A549 (cell line): ENCODE measurements around the gene RTP5. TPM values are rescaled to one million over a fixed set of nuclear protein-coding genes. Genes with fewer than 3 reads are reported as not detected.

Source experiments
- ATAC-seq, 2 experiments: fragments of 200-7000 bp in 1 of 2; fragments of >200 bp in 1 of 2; cut with Nextera tagmentation in 1 of 2; cut with Tn5 transposase in 1 of 2; 3 replicates each; pipeline versions ENCODE4 v1.8.0 to v1.9.1; 2018 to 2020; ENCODE audit warnings: mild to moderate bottlenecking in 1 of 2, moderate library complexity in 1 of 2
- CTCF ChIA-PET: fragments of 300-600 bp; sonication (Branson Sonifier 250); formaldehyde crosslinking; extraction: SDS; loops from one replicate; lab custom pipeline; 2021; ENCODE audit warnings: antibody characterized with exemption, inconsistent platforms; lab: Yijun Ruan, JAX
- POLR2A ChIA-PET: fragments of 350-600 bp; formaldehyde crosslinking; extraction: SDS; loops from one replicate; lab custom pipeline; 2021; ENCODE audit warnings: antibody characterized with exemption, inconsistent platforms; lab: Yijun Ruan, JAX
- DNase-seq, 2 experiments: peaks; one replicate each; pipeline versions ENCODE4 v3.0.0 to v3.0.0-alpha.2; 2011 to 2016; ENCODE audit warnings: low read depth in 1 of 2, low spot score in 1 of 2
- FAIRE-seq: peaks from 2 replicates; lab custom pipeline; 2011; peaks lifted over from hg19 to GRCh38; lab: Jason Lieb, UNC
- H3K27ac ChIP-seq, 2 experiments: fragments of >200 bp; sonication (Bioruptor Twin); formaldehyde crosslinking; 3 replicates each; pipeline ENCODE4 v1.5.1; 2016 to 2017
- H3K4me1 ChIP-seq: fragments of >200 bp; sonication (Bioruptor Twin); formaldehyde crosslinking; 3 replicates; pipeline ENCODE4 v1.6.1; 2016
- H3K4me2 ChIP-seq: fragments of >200 bp; sonication (Bioruptor Twin); formaldehyde crosslinking; 3 replicates; pipeline ENCODE4 v1.6.1; 2016
- H3K4me3 ChIP-seq: fragments of >200 bp; sonication (Bioruptor Twin); formaldehyde crosslinking; 3 replicates; pipeline ENCODE4 v1.5.1; 2016
- H3K9me3 ChIP-seq: fragments of >200 bp; sonication (Bioruptor Twin); formaldehyde crosslinking; 3 replicates; pipeline ENCODE4 v1.6.1; 2016
- CEBPB ChIP-seq, 2 experiments: fragments of >200 bp in 1 of 2; sonication (Bioruptor Twin) in 1 of 2; formaldehyde crosslinking in 1 of 2; IDR thresholded peaks; 2 replicates each; pipeline ENCODE4 v1.6.1; 2012 to 2016
- EHMT2 ChIP-seq: fragments of 200-600 bp; sonication (generic); IDR thresholded peaks from 2 replicates; pipeline ENCODE4 v1.6.1; 2016; ENCODE audit warnings: antibody characterized with exemption, low read depth, mild to moderate bottlenecking, moderate library complexity
- FOSL2 ChIP-seq, 2 experiments: fragments of 450-650 bp in 1 of 2; fragments of >200 bp in 1 of 2; sonication (Bioruptor Twin) in 1 of 2; formaldehyde crosslinking; IDR thresholded peaks; 2 replicates each; pipeline versions ENCODE4 v1.5.0 to v1.6.1; 2016 to 2020; ENCODE audit warnings: mild to moderate bottlenecking in 1 of 2, moderate library complexity in 1 of 2
- FOXS1 ChIP-seq: fragments of 250-450 bp; sonication (Bioruptor Pico); IDR thresholded peaks from 2 replicates; pipeline ENCODE4 v1.5.0; 2020; ENCODE audit warnings: mild to moderate bottlenecking, moderate library complexity
- HOXB13 ChIP-seq: fragments of 250-450 bp; sonication (Bioruptor Pico); IDR thresholded peaks from 2 replicates; pipeline ENCODE4 v1.5.0; 2020; ENCODE audit warnings: low read depth, mild to moderate bottlenecking, moderate library complexity
- MAFK ChIP-seq: fragments of 450-650 bp; IDR thresholded peaks from 2 replicates; pipeline ENCODE4 v1.6.1; 2014; ENCODE audit not compliant: partially characterized antibody
- MAX ChIP-seq: IDR thresholded peaks from 2 replicates; pipeline ENCODE4 v1.6.1; 2012
- NFE2L2 ChIP-seq: fragments of 150-350 bp; conservative IDR thresholded peaks from 2 replicates; pipeline ENCODE4 v1.6.1; 2014; ENCODE audit warnings: low read length
- RAD21 ChIP-seq, 2 experiments: fragments of >200 bp in 1 of 2; sonication (Bioruptor Twin) in 1 of 2; formaldehyde crosslinking in 1 of 2; IDR thresholded peaks in 1 of 2; conservative IDR thresholded peaks in 1 of 2; 2 replicates in 1 of 2; 3 replicates in 1 of 2; pipeline ENCODE4 v1.6.1; 2012 to 2018; ENCODE audit warnings: inconsistent platforms in 1 of 2
- RARB ChIP-seq: fragments of 250-450 bp; sonication (Bioruptor Pico); IDR thresholded peaks from 2 replicates; pipeline ENCODE4 v1.8.0; 2021; ENCODE audit warnings: mild to moderate bottlenecking, moderate library complexity
- RCOR1 ChIP-seq: fragments of 150-350 bp; IDR thresholded peaks from 2 replicates; pipeline ENCODE4 v1.6.1; 2014; ENCODE audit warnings: antibody characterized with exemption, low read length, low read depth
- TP53 ChIP-seq: fragments of 250-450 bp; sonication (Bioruptor Pico); IDR thresholded peaks from 2 replicates; pipeline ENCODE4 v1.5.0; 2021; ENCODE audit warnings: mild to moderate bottlenecking, moderate library complexity
- ZNF302 ChIP-seq: fragments of 250-450 bp; sonication (Bioruptor Pico); IDR thresholded peaks from 2 replicates; pipeline ENCODE4 v1.9.0; 2021; ENCODE audit warnings: inconsistent platforms, mild to moderate bottlenecking, moderate library complexity
- WGBS: methylation state at CpG from one replicate; pipeline ENCODE4 v1.1.6; 2017; ENCODE audit errors: missing lambda C conversion rate; 5-methylcytosine and 5-hydroxymethylcytosine counted together
- polyA plus RNA-seq, 4 experiments: library from polyadenylated mRNA; depleted of rRNA in 3 of 4; stranded (reverse); fragments of >200 nt; fragmentation: RNase III in 1 of 4; extraction: RNeasy Plus Mini Kit Qiagen cat#74134 plus additional on column Dnase treatment in 1 of 4; gene quantifications; 2 replicates in 3 of 4; 3 replicates in 1 of 4; pipeline ENCODE4 v1.2.3, GENCODE V29; 2011 to 2017
- TF ChIP-seq, protein P1 (sequence below): IDR thresholded peaks from 2 replicates; pipeline ENCODE4 v1.6.1; 2012
- TF ChIP-seq, protein P2 (sequence below): fragments of 150-350 bp; IDR thresholded peaks from 2 replicates; pipeline ENCODE4 v1.6.1; 2014; ENCODE audit warnings: low read depth, mild to moderate bottlenecking, low read length
- TF ChIP-seq, protein P3 (sequence below): IDR thresholded peaks from 2 replicates; pipeline ENCODE4 v1.6.1; 2012; ENCODE audit warnings: low read depth, borderline replicate concordance
- TF ChIP-seq, protein P4 (sequence below): fragments of >200 bp; sonication (Bioruptor Twin); formaldehyde crosslinking; IDR thresholded peaks from 3 replicates; pipeline ENCODE4 v1.6.1; 2016

RTP5 gene
- polyA plus RNA-seq, 2 of the 4 experiments (the other 2 are of a cell fraction), result not detected

DNA sequence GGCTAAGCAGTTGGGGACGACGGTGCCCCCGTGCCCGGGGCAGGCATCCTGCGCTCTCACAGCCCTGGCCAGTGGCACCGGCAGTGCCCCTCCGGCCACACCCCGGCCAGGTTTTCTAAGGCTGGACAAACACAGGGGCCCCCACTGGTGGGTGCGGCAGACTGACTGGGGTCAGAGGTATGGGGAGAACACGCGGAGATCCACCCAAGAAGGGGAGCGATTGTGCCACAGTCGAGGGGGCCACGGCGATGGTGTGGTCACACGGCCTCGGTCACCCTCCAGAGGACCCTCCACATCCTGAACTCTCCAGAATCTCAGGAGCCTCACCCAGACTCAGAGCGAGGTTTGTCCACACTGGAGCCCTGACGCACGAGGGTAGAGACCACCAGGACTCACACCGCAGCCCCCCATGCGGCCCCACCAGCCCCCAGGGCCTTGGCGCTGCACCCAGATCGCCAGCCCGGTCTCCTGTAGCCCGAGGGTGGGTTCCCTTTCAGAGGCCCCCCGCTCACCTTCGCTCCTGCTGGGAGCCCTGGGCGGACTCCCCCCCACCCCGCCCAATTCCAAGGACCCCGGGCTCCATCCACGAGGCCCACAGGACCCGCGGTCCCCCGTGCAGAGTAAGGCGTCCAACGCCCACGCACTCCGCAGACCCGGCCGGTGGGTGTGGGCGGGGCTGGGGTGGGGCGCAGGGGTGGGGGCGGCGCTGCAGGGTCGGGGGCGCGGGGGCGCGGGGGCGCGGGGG, 26.0 kb upstream of the RTP5 start:
- CTCF ChIA-PET, result interaction anchor here (0.6 to 1.3 kb wide), 2 partner anchors 34 to 1204 kb away, joined by 3 to 4 read pairs; no protein-coding TSS in a partner anchor
- Histone ChIP-seq H3K9me3 (no peaks in the 10 kb centered on the region), H3K4me1 (peaks cover 5% of the 10 kb centered on the region; the same call in 1 of the 3 replicates), H3K4me3 (peak overlapping the region; percentile 50), H3K4me2 (peak overlapping the region; percentile 93), H3K27ac (peak overlapping the region; percentile 66 to 91)
- FAIRE-seq, result no peak
- DNase-seq, result no peak
- POLR2A ChIA-PET, result interaction anchor here (0.6 kb wide), 1 partner anchor 216 kb away, joined by 3 read pairs; no protein-coding TSS in a partner anchor
- 91% methylated on average over 15 of the region's 52 CpGs for WGBS
- TF ChIP-seq, protein P1, sequence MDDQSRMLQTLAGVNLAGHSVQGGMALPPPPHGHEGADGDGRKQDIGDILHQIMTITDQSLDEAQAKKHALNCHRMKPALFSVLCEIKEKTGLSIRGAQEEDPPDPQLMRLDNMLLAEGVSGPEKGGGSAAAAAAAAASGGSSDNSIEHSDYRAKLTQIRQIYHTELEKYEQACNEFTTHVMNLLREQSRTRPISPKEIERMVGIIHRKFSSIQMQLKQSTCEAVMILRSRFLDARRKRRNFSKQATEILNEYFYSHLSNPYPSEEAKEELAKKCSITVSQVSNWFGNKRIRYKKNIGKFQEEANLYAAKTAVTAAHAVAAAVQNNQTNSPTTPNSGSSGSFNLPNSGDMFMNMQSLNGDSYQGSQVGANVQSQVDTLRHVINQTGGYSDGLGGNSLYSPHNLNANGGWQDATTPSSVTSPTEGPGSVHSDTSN, result no peak
- TF ChIP-seq CEBPB (IDR thresholded peaks at IDR 0.05) (no peak), NFE2L2 (no peak), FOXS1 (no peak), RARB (CRISPR knock-in tag) (no peak)
- TF ChIP-seq, protein P2, sequence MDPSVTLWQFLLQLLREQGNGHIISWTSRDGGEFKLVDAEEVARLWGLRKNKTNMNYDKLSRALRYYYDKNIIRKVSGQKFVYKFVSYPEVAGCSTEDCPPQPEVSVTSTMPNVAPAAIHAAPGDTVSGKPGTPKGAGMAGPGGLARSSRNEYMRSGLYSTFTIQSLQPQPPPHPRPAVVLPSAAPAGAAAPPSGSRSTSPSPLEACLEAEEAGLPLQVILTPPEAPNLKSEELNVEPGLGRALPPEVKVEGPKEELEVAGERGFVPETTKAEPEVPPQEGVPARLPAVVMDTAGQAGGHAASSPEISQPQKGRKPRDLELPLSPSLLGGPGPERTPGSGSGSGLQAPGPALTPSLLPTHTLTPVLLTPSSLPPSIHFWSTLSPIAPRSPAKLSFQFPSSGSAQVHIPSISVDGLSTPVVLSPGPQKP, result no peak
- ATAC-seq, result no peak; a peak in 2 of 6 replicates

DNA sequence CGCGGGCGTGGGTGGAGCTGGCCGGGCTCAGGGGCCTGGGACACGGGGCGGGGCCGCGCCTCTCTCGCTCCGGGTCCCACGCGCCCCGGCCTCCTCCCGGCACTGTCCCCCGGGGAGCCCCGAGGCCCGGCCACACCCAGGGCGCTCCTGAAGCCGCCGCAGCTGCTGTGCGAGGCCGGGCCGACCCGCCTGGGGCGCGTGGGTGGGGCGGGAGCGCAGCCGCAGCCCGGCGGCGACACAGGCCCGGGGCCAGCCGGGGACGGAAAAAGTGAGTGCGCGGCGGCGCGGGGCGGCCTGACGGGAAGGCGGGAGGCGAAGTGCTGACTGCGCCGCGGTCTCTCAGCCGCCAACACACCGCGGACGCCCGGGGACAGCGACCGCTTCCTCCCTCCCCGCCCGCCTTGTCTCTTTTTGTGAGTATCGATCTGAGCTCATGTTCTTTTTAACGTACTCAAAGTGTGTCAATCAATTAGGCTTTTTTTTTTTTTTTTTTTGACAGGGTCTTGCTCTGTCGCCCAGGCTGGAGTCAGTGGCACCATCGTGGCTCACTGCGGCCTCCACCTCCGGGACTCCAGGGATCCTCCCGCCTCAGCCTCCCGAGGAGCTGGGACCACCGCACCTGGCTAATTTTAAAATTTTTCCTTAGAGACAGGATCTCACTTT, 25.3 kb upstream of the RTP5 start:
- Histone ChIP-seq H3K4me2 (peak overlapping the region; percentile 93), H3K27ac (peak overlapping the region; percentile 66 to 91), H3K9me3 (no peaks in the 10 kb centered on the region), H3K4me3 (peak overlapping the region; percentile 50), H3K4me1 (peaks cover 5% of the 10 kb centered on the region; the same call in 1 of the 3 replicates)
- FAIRE-seq (no peak), ATAC-seq (peak; percentile 90 to 93), DNase-seq (peak; percentile 43 to 45)
- ChIA-PET CTCF (interaction anchor here (0.6 to 1.3 kb wide), 5 partner anchors 10 to 1205 kb away, joined by 3 to 5 read pairs (median 4); no protein-coding TSS in a partner anchor), POLR2A (interaction anchor here (0.6 kb wide), 1 partner anchor 217 kb away, joined by 3 read pairs; no protein-coding TSS in a partner anchor)
- TF ChIP-seq HOXB13 (CRISPR knock-in tag) (no peak), MAFK (peak; percentile 29), TP53 (CRISPR knock-in tag) (no peak), RAD21 (conservative IDR thresholded peaks at IDR 0.05 in 1 of 2, IDR thresholded peaks at IDR 0.05 in 1 of 2) (no peak), ZNF302 (CRISPR knock-in tag) (no peak), EHMT2 (no peak), MAX (no peak), FOSL2 (IDR thresholded peaks at IDR 0.05) (no peak), FOSL2 (CRISPR knock-in tag; IDR thresholded peaks at IDR 0.05) (peak; percentile 18; the same call in 1 of the 2 replicates), RCOR1 (no peak)
- TF ChIP-seq, protein P3, sequence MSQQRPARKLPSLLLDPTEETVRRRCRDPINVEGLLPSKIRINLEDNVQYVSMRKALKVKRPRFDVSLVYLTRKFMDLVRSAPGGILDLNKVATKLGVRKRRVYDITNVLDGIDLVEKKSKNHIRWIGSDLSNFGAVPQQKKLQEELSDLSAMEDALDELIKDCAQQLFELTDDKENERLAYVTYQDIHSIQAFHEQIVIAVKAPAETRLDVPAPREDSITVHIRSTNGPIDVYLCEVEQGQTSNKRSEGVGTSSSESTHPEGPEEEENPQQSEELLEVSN, result peak; percentile 41; the same call in 1 of the 2 replicates
- TF ChIP-seq, protein P4, sequence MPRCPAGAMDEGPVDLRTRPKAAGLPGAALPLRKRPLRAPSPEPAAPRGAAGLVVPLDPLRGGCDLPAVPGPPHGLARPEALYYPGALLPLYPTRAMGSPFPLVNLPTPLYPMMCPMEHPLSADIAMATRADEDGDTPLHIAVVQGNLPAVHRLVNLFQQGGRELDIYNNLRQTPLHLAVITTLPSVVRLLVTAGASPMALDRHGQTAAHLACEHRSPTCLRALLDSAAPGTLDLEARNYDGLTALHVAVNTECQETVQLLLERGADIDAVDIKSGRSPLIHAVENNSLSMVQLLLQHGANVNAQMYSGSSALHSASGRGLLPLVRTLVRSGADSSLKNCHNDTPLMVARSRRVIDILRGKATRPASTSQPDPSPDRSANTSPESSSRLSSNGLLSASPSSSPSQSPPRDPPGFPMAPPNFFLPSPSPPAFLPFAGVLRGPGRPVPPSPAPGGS, result no peak
- WGBS, result 7% methylated on average over 41 of the region's 65 CpGs
